IMR-90 (cell line): ENCODE results near the gene CBX5.

Experiments used
- ELK1 ChIP-seq: fragments of 150-350 bp; IDR thresholded peaks from 2 replicates; pipeline ENCODE4 v1.6.1; 2016; ENCODE audit warnings: low read depth, mild to moderate bottlenecking, low read length, moderate library complexity, borderline replicate concordance
- POLR2A ChIP-seq: IDR thresholded peaks from 2 replicates; pipeline ENCODE4 v1.6.1; 2012; ENCODE audit warnings: mild to moderate bottlenecking, low read depth, low read length
- RAD21 ChIP-seq: IDR thresholded peaks from 2 replicates; pipeline ENCODE4 v1.6.1; 2012; ENCODE audit warnings: low read length, improper control_type of control experiment
- SMC3 ChIP-seq: fragments of 150-350 bp; IDR thresholded peaks from 2 replicates; pipeline ENCODE4 v1.6.1; 2016; ENCODE audit warnings: low read depth, mild to moderate bottlenecking, antibody characterized with exemption, low read length, moderate library complexity

DNA sequence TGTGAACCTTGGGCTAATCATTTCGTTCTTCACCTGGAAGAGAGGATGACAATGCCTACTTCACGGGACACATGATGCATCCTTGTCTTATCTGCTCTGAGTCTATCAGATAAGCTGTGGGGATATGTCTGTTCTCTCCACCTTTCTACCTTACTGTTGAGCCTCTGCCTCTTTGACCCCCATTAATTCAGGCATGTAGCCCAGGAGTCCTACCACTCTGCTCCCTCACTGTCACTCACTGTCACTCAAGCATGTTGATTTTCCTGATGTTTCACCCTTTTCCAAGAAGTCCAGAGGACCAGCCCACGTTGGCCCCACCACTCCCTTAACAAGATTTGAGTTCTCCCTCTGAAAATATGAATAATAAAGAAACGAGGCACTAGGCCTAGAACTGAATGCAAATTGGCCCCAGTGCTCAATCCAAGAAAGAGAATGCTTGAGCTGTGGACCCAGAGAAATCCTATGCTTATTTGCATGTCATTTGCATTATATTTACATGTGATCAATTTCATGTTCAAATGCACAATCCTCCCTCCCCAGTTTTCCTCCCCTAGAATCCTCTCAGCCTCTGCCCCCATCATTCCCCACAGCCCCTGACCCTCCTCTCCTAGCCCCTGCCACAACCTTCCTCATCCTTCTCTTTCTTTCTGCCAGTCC lies 84.7 kb downstream of the CBX5 start:
- no peak for TF ChIP-seq ELK1
- no peak for TF ChIP-seq POLR2A
- TF ChIP-seq RAD21: no peak
- no peak for TF ChIP-seq SMC3
